RWPE2 (cell line): Measurements from ENCODE around the gene S1PR2.

Experiments used
- ATAC-seq: fragments of 200-7000 bp; cut with Tn5 transposase; 3 replicates; pipeline ENCODE4 v1.9.1; 2021; ENCODE audit warnings: low read depth
- DNase-seq: peaks from one replicate; pipeline ENCODE4 v3.0.0-alpha.2; 2020; ENCODE audit warnings: low spot score
- H3K27ac ChIP-seq: fragments of 450-650 bp; 2 replicates; pipeline ENCODE4 v1.5.1; 2017; ENCODE audit warnings: mild to moderate bottlenecking; ENCODE audit not compliant: poor library complexity, severe bottlenecking
- H3K27me3 ChIP-seq: fragments of 250-450 bp; sonication (Bioruptor Pico); 2 replicates; pipeline ENCODE4 v1.5.1; 2021; ENCODE audit warnings: mild to moderate bottlenecking, moderate library complexity; ENCODE audit not compliant: insufficient read depth, poor library complexity, severe bottlenecking
- H3K36me3 ChIP-seq: fragments of 250-450 bp; sonication (Bioruptor Pico); 2 replicates; pipeline ENCODE4 v1.5.1; 2020; ENCODE audit warnings: low read depth, mild to moderate bottlenecking, moderate library complexity
- H3K4me1 ChIP-seq: fragments of 250-450 bp; sonication (Bioruptor Pico); 2 replicates; pipeline ENCODE4 v1.5.1; 2021; ENCODE audit warnings: mild to moderate bottlenecking, moderate library complexity; ENCODE audit not compliant: insufficient read depth, poor library complexity, severe bottlenecking
- H3K4me3 ChIP-seq: fragments of 250-450 bp; sonication (Bioruptor Pico); 2 replicates; pipeline ENCODE4 v1.5.1; 2021; ENCODE audit warnings: mild to moderate bottlenecking, moderate library complexity; ENCODE audit not compliant: severe bottlenecking
- H3K9me3 ChIP-seq: fragments of 250-450 bp; sonication (Bioruptor Pico); 2 replicates; pipeline ENCODE4 v1.5.1; 2021; ENCODE audit warnings: mild to moderate bottlenecking, moderate library complexity; ENCODE audit not compliant: severe bottlenecking
- TF ChIP-seq, protein P1 (sequence below): fragments of 450-650 bp; IDR thresholded peaks from one replicate; pipeline ENCODE4 v1.5.1; 2017; ENCODE audit warnings: mild to moderate bottlenecking, moderate library complexity; ENCODE audit not compliant: poor library complexity, severe bottlenecking

S1PR2 gene

DNA sequence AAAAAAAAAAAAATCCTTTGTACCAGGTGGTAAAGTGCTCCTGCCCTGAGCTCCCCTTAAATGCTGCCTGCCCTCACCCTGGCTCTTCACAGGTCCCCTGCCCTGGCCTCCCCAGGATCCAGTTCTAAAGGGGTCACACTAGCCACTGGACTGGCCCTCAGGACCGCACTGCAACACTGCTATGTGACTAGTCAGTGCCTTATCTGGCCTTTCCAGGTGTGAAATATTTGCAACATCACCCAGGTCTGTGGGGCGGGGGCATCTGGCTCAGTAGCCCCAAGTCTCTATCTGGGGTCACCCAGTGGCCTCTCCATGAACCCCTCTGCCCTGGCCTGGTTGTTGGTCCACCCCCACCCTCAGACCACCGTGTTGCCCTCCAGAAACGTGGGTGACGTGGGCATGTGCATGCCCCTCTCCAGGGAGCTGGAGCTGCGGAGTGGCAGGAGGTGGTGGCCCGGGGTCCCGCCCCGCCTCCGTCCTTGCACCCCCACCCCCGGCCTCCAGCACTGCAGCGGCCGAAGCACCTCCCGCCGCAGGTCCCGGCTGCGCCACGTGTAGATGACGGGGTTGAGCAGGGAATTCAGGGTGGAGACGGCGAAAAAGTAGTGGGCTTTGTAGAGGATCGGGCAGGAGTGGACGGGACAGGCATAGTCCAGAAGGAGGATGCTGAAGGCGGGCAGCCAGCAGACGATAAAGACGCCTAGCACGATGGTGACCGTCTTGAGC, 7.5 kb downstream of the S1PR2 start:
- Histone ChIP-seq H3K27me3 (no peaks in the 10 kb centered on the region), H3K4me1 (no peaks in the 10 kb centered on the region), H3K4me3 (no peak overlapping the region), H3K9me3 (no peaks in the 10 kb centered on the region), H3K36me3 (no peaks in the 10 kb centered on the region), H3K27ac (no peak overlapping the region)
- TF ChIP-seq, protein P1, sequence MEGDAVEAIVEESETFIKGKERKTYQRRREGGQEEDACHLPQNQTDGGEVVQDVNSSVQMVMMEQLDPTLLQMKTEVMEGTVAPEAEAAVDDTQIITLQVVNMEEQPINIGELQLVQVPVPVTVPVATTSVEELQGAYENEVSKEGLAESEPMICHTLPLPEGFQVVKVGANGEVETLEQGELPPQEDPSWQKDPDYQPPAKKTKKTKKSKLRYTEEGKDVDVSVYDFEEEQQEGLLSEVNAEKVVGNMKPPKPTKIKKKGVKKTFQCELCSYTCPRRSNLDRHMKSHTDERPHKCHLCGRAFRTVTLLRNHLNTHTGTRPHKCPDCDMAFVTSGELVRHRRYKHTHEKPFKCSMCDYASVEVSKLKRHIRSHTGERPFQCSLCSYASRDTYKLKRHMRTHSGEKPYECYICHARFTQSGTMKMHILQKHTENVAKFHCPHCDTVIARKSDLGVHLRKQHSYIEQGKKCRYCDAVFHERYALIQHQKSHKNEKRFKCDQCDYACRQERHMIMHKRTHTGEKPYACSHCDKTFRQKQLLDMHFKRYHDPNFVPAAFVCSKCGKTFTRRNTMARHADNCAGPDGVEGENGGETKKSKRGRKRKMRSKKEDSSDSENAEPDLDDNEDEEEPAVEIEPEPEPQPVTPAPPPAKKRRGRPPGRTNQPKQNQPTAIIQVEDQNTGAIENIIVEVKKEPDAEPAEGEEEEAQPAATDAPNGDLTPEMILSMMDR: no peak
- DNase-seq (no peak), ATAC-seq (no peak)

DNA sequence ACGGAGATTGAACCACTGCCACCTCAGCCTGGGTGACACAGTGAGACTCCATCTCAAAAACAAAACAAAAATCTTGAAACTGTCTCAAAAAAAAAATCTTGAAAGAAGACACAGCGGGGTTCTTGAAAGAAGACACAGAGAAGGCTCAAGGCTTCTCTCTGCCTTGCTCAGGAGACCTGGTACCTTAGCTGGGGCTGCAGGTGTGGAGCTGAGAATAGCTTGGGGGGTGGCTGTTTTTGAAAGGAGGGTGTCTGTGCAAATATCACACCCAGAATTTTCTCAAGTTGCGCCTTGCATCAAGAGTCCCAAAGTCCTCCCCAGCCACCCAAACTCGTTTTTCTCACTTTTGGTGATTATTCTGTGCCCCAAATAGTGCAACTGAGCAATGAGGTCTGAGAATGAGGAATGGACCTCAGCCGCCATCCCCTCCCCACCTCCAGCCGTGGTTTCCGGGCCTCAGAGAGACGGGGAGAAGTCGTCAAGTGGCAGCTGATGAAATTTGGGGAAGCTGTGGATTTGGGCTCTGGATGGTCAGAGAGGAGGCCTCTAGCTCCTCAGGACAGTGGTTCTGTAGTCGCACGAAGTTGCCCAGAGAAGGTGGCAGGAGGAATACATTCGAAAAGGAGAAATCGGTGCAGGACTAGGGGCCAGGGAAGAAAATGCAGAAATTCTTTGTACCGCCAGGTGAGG, 8.8 kb downstream of the S1PR2 start:
- no peak overlapping the region for H3K27ac ChIP-seq
- TF ChIP-seq, protein P1: no peak

DNA sequence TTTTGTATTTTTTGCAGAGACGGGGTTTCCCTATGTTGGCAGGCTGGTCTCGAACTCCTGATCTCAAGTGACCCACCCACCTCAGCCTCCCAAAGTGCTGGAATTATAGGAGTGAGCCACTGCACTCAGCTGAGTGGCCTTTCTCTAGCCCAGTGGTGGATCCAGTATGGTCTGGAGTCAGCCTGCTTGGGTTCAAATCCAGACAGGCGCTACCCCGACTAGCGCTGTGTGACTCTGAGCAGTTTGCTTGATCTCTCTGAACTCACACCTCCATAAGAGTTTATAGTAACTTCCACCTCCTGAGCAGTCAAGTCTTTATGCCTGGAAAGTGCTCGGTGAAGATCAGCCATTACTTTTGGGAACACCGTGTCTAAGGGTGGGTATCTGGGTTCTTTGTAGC, 10.4 kb downstream of the S1PR2 start:
- Histone ChIP-seq H3K36me3 (no peaks in the 10 kb centered on the region), H3K4me3 (no peak overlapping the region), H3K27ac (no peak overlapping the region), H3K4me1 (no peaks in the 10 kb centered on the region), H3K9me3 (no peaks in the 10 kb centered on the region), H3K27me3 (no peaks in the 10 kb centered on the region)
- DNase-seq (no peak), ATAC-seq (no peak)
- TF ChIP-seq, protein P1: no peak

More for the DNA sequence above, 8.8 kb downstream of the S1PR2 start:
- Histone ChIP-seq H3K4me1 (no peaks in the 10 kb centered on the region), H3K27me3 (no peaks in the 10 kb centered on the region), H3K9me3 (no peaks in the 10 kb centered on the region), H3K4me3 (no peak overlapping the region), H3K36me3 (no peaks in the 10 kb centered on the region)
- no peak for DNase-seq
- no peak for ATAC-seq

DNA sequence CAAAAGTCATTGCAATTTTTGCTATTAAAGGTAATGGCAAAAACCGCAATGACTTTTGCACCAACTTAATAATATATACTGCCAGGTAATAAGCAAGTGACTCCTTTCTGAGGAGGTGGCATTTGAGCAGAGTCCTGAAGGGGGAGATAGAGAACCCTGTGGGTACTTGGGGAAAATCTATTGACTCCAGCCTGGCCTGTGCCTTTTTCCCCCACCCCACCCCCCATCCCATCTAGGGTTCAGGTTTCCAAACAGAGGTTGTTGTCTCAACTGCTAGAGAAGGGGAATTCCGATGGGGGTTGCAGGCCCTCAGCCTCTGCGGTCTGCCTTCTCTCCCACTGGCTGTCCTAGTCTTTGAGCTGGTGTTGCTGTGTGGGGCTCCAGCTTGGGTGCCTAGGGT, 11.5 kb downstream of the S1PR2 start:
- Histone ChIP-seq H3K27me3 (no peaks in the 10 kb centered on the region), H3K4me1 (peaks cover 4% of the 10 kb centered on the region), H3K4me3 (no peak overlapping the region), H3K9me3 (no peaks in the 10 kb centered on the region), H3K27ac (no peak overlapping the region), H3K36me3 (no peaks in the 10 kb centered on the region)
- TF ChIP-seq, protein P1: no peak
- no peak for DNase-seq
- peak; percentile 50; the same call in 1 of the 3 replicates for ATAC-seq

DNA sequence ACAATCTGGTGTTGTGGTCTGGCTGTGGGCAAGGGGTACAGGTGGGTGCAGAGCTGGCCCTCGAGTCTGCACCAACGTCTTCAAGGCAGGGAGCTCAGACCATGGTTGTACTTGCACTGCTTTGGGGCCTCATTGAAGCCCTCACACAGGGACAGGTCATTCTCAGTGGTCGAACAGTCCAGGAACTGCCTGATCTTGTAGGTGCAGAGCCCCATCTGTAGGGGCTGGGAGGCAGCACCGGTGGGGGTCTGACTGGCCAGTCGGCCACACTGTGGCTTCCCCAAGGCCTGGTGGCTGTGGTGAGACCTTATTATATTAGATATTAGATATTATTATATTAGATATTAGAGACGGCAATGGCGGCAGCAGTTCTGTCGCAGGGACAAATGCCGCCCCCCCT, 14.0 kb downstream of the S1PR2 start:
- Histone ChIP-seq H3K27ac (no peak overlapping the region), H3K4me1 (peaks cover 5% of the 10 kb centered on the region), H3K4me3 (no peak overlapping the region), H3K36me3 (no peaks in the 10 kb centered on the region), H3K27me3 (no peaks in the 10 kb centered on the region), H3K9me3 (no peaks in the 10 kb centered on the region)
- TF ChIP-seq, protein P1: no peak
- no peak for DNase-seq
- ATAC-seq: no peak
